ENCODE data around the gene LILRA1. TPM values are rescaled to one million over a fixed set of nuclear protein-coding genes. Genes with fewer than 3 reads are reported as not detected.

The LILRA1 gene
- total and polyA plus RNA-seq, 9 of the 15 experiments (the other 6 are each of a cell fraction or from before 2014, with no cell fraction given) = not detected

DNA sequence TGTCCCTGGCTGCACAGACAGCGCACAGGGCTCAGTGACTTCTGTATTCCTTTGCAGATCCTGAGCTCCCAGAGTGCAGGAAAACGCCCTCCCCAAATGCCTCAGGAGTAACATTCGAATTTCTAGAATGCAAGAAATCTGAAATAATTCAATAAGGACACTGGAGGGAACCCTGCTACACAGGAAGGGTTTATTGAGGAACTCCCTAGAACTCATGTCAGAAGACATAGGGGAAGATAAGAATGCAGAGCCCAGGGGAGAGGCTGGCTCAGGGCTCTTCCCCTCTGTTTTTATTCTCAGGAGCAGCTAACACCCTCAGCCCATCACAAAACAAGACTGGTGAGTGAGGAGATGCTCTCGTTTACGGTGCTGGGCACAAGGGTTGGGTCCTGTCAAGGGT, 6.8 kb downstream of the LILRA1 start:
- FAIRE-seq (no peak), DNase-seq (ENCODE audit: extremely low read depth in 1 of 4, low spot score in 3 of 4) (no peak), ATAC-seq (no peak)
- H3K27ac ChIP-seq (ENCODE audit: extremely low read depth, low read depth, low read length) = no peak overlapping the region
- ChIA-PET CTCF (ENCODE audit: low intra/inter-chr PET ratio) (no interaction called here), POLR2A (no interaction called here)
- no peak overlapping the region for H3K4me2 ChIP-seq (ENCODE audit: insufficient read depth, low read length)
- in situ Hi-C loops (cut with MboI) (no loop called here), intact Hi-C loops (cut with micrococcal nuclease) (no loop called here)
- H3K4me1 ChIP-seq (replicated peaks in 1 of 2; ENCODE audit: control insufficient read depth in 2 of 2, insufficient read depth in 2 of 2, low read length in 2 of 2) = no peaks in the 10 kb centered on the region
- H3K9me3 ChIP-seq (replicated peaks; ENCODE audit: control insufficient read depth, insufficient read depth, low read depth, low read length) = no peaks in the 10 kb centered on the region
- H4K20me1 ChIP-seq (replicated peaks; ENCODE audit: control insufficient read depth, insufficient read depth, low read length) = no peaks in the 10 kb centered on the region
- H3K27me3 ChIP-seq (ENCODE audit: control insufficient read depth in 2 of 2, insufficient read depth in 2 of 2, low read length in 2 of 2) = peaks cover 2 to 32% of the 10 kb centered on the region in 2 experiments; a peak in 4 of 5 replicates
- 3% methylated on average over 5 of the region's 5 CpGs for WGBS (ENCODE audit: insufficient coverage, low coverage, missing lambda C conversion rate)
- TF ChIP-seq ELF1 (tag; IDR thresholded peaks at IDR 0.05) = no peak
- no peak for TF ChIP-seq ZBTB43 (CRISPR knock-in tag; IDR thresholded peaks at IDR 0.05)
- TF ChIP-seq ELF2 (CRISPR knock-in tag; IDR thresholded peaks at IDR 0.05) = no peak
- no peak for TF ChIP-seq ZNF507 (tag; conservative IDR thresholded peaks at IDR 0.05)
- TF ChIP-seq JUN (IDR thresholded peaks at IDR 0.05; ENCODE audit: borderline replicate concordance, low read depth, low read length) = no peak
- no peak for TF ChIP-seq JUN (CRISPR knock-in tag; IDR thresholded peaks at IDR 0.05; ENCODE audit: borderline replicate concordance)
- no peak for TF ChIP-seq POLR3G (IDR thresholded peaks at IDR 0.05; ENCODE audit: extremely low read depth, insufficient read length, insufficient replicate concordance)
- TF ChIP-seq ZNF140 (CRISPR knock-in tag; IDR thresholded peaks at IDR 0.05) = no peak
- TF ChIP-seq, protein P1, sequence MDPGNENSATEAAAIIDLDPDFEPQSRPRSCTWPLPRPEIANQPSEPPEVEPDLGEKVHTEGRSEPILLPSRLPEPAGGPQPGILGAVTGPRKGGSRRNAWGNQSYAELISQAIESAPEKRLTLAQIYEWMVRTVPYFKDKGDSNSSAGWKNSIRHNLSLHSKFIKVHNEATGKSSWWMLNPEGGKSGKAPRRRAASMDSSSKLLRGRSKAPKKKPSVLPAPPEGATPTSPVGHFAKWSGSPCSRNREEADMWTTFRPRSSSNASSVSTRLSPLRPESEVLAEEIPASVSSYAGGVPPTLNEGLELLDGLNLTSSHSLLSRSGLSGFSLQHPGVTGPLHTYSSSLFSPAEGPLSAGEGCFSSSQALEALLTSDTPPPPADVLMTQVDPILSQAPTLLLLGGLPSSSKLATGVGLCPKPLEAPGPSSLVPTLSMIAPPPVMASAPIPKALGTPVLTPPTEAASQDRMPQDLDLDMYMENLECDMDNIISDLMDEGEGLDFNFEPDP (CRISPR knock-in tag; IDR thresholded peaks at IDR 0.05) = no peak
- no peak for TF ChIP-seq PML (IDR thresholded peaks at IDR 0.05; ENCODE audit: low read length)
- TF ChIP-seq CEBPB (tag; IDR thresholded peaks at IDR 0.05) = no peak
- no peak for TF ChIP-seq TEAD2 (tag; IDR thresholded peaks at IDR 0.05)
- no peak for TF ChIP-seq NFRKB (IDR thresholded peaks at IDR 0.05; ENCODE audit: low read depth)
- TF ChIP-seq, protein P2, sequence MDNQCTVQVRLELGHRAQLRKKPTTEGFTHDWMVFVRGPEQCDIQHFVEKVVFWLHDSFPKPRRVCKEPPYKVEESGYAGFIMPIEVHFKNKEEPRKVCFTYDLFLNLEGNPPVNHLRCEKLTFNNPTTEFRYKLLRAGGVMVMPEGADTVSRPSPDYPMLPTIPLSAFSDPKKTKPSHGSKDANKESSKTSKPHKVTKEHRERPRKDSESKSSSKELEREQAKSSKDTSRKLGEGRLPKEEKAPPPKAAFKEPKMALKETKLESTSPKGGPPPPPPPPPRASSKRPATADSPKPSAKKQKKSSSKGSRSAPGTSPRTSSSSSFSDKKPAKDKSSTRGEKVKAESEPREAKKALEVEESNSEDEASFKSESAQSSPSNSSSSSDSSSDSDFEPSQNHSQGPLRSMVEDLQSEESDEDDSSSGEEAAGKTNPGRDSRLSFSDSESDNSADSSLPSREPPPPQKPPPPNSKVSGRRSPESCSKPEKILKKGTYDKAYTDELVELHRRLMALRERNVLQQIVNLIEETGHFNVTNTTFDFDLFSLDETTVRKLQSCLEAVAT (IDR thresholded peaks at IDR 0.05) = no peak
- TF ChIP-seq, protein P3, sequence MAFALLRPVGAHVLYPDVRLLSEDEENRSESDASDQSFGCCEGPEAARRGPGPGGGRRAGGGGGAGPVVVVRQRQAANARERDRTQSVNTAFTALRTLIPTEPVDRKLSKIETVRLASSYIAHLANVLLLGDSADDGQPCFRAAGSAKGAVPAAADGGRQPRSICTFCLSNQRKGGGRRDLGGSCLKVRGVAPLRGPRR (CRISPR knock-in tag; IDR thresholded peaks at IDR 0.05) = no peak
- TF ChIP-seq, protein P4, sequence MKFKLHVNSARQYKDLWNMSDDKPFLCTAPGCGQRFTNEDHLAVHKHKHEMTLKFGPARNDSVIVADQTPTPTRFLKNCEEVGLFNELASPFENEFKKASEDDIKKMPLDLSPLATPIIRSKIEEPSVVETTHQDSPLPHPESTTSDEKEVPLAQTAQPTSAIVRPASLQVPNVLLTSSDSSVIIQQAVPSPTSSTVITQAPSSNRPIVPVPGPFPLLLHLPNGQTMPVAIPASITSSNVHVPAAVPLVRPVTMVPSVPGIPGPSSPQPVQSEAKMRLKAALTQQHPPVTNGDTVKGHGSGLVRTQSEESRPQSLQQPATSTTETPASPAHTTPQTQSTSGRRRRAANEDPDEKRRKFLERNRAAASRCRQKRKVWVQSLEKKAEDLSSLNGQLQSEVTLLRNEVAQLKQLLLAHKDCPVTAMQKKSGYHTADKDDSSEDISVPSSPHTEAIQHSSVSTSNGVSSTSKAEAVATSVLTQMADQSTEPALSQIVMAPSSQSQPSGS (CRISPR knock-in tag; IDR thresholded peaks at IDR 0.05) = no peak
- H3K36me3 ChIP-seq (ENCODE audit: control insufficient read depth, insufficient read depth, low read length) = no peaks in the 10 kb centered on the region
- H2AFZ ChIP-seq (ENCODE audit: low read depth, low read length) = no peak overlapping the region
- BruUV-seq (replicated peaks) = no TSS peak
- no peak overlapping the region for H3K9ac ChIP-seq (ENCODE audit: insufficient read depth in 1 of 2, low read depth in 2 of 2, low read length in 2 of 2)
- H3K9me1 ChIP-seq (ENCODE audit: control insufficient read depth, insufficient read depth, low read length) = no peaks in the 10 kb centered on the region
- no peaks in the 10 kb centered on the region for H3K79me2 ChIP-seq (ENCODE audit: control insufficient read depth, insufficient read depth, low read length)
- no peak overlapping the region for H3K4me3 ChIP-seq

All from K562 (cell line).